ENCODE measurements around the gene CCND1.
A peak's percentile ranks its signal among the peaks of the same experiment; 100 is the strongest.

The CCND1 gene

DNA sequence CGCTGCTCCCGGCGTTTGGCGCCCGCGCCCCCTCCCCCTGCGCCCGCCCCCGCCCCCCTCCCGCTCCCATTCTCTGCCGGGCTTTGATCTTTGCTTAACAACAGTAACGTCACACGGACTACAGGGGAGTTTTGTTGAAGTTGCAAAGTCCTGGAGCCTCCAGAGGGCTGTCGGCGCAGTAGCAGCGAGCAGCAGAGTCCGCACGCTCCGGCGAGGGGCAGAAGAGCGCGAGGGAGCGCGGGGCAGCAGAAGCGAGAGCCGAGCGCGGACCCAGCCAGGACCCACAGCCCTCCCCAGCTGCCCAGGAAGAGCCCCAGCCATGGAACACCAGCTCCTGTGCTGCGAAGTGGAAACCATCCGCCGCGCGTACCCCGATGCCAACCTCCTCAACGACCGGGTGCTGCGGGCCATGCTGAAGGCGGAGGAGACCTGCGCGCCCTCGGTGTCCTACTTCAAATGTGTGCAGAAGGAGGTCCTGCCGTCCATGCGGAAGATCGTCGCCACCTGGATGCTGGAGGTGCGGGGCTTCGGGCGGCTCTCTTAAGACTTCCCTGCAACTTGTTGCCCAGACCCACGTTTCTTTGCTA lies at the start of gene CCND1:
Gene CCND1 (plus strand): TSS at position 162 of the 587 bp plus-strand sequence. CDS start 158 bp downstream, at position 320.
- DNase-seq (ENCODE audit: low spot score): peak; percentile 99

DNA sequence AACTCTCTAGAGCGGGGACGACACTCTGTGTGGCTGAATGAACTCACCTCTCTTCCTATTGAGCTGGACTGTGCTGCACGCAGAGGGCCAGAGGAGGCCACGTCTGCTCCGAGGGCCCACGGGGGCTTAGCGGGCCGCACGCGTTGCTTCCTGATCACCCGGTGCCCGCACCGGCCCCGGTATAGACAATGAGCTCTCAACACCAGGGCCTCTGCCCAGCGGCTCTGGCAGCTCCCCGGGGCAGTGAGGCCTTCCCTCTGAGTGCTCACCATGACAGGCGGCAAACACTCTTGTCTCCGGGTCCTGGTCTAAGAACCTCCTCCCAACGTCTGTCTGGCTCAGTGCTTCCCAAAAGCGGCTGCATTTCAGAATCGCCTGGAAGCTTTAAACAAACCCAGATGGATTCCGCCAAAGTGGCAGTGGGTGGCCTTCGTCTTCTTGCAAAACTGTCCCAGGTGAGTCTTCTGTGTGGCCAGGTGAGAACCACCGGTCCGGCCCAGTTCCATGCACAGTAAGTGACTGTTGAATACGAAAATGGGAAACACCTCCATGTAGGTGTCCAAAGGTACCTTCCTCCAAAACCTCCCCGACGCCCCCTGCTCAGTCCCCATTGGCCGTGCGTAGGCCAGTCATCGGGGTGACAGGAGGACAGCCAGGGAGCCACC lies 47.8 kb upstream of the CCND1 start:
- no peak for DNase-seq (ENCODE audit: low spot score)

- no peak for DNase-seq (ENCODE audit: low spot score)
Measured at GRCh38 chr11:69593851-69594250, 47.1 kb upstream of the CCND1 start.

- no peak for DNase-seq (ENCODE audit: low spot score)
Measured at GRCh38 chr11:69594481-69594880, 46.5 kb upstream of the CCND1 start.

DNA sequence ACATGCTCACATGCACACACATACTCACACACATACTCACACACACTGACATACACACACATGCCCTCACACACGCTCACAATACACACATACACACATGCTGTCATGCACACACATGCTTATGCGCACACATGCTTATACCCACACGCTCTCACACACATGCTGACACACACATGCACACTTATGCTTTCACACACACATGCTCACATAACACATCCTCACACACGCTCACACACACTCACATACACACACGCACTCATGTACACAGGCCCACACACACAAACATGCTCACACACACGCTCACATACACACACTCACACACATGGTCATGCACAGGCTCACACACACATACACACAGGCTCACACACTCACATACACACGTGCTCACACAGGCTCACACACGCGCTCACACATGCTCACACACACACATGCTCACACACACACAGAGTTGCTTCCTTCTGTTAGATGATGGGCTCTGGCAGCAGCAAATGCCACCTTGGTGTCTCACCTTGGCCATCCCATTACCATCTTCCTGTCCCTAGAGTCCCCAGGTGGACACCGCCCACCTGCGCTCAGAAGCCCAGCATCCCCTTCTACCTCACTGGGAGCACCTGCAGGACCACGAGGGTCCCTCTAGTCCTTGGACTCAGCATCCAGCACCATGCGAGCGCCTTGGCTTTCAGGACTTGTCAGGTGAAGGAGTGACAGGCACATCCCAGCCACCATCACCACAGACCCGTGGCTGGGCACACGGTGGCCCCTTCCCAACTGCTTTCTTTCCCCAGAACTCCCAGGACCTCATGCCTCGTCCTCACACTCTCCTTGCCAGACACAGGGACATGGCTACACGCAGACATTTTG lies 44.9 kb upstream of the CCND1 start:
- DNase-seq (ENCODE audit: low spot score): no peak

- DNase-seq (ENCODE audit: low spot score): no peak
Measured at GRCh38 chr11:69598147-69598546, 42.8 kb upstream of the CCND1 start.

- DNase-seq (ENCODE audit: low spot score): no peak
Measured at GRCh38 chr11:69599502-69599901, 41.5 kb upstream of the CCND1 start.

- no peak for DNase-seq (ENCODE audit: low spot score)
Measured at GRCh38 chr11:69600001-69600400, 41.0 kb upstream of the CCND1 start.

GRCh38 chr11:69601011-69601975 lies 39.7 kb upstream of the CCND1 start:
- DNase-seq (ENCODE audit: low spot score): peak; percentile 57

DNA sequence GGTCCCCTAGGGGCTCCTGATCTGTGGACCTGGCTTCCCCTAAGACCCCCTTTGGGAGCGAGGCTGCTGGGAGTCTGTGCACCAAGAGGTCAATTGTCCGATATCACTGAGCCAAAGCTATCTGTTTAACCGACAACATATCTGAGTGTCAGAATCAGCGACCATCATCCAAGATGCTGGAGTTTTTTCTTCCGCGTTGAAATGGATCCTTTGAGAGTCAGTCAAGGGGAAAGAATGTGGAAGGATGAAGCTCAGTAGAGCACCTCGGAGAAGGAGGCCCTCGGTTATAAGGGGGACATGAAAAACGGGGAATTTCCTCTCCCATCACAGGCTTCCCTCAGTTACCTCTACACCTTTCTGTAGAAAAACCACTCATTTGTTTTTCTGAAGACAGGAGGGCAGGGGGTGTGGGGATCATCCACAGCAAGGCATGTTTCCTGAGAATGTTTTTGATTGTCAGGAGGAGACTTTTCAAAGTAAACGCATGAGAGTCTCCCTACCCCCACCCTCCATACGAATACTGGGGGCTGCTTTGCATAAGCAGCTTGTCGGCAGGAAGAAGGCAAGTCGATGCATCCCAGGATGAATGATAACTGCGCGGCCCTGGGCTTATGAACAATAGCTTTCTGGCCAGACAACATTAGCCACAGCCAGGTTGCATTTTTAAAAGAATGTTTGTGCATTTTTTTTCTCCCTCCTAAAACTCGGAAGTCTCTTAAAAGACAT lies 37.7 kb upstream of the CCND1 start:
- DNase-seq (ENCODE audit: low spot score): no peak

DNA sequence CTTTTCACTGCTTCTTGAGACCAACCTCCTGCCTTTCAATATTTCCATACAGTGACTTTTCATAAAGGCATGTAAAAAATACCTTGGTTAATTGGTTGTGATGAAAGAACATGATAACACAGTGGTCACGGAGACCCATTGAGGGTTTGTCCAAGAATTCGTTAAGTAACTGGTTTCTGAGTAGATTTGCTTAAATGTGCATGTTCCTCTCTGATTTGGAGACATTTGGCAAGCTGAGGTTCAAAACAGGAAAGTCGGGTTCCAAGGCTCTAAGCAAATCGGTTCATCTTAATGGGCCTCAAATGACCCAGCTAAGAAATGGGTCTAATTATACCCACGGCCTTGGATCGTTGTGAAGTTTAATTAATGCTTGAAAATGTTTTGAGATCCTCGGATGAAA lies 36.9 kb upstream of the CCND1 start:
- no peak for DNase-seq (ENCODE audit: low spot score)

DNA sequence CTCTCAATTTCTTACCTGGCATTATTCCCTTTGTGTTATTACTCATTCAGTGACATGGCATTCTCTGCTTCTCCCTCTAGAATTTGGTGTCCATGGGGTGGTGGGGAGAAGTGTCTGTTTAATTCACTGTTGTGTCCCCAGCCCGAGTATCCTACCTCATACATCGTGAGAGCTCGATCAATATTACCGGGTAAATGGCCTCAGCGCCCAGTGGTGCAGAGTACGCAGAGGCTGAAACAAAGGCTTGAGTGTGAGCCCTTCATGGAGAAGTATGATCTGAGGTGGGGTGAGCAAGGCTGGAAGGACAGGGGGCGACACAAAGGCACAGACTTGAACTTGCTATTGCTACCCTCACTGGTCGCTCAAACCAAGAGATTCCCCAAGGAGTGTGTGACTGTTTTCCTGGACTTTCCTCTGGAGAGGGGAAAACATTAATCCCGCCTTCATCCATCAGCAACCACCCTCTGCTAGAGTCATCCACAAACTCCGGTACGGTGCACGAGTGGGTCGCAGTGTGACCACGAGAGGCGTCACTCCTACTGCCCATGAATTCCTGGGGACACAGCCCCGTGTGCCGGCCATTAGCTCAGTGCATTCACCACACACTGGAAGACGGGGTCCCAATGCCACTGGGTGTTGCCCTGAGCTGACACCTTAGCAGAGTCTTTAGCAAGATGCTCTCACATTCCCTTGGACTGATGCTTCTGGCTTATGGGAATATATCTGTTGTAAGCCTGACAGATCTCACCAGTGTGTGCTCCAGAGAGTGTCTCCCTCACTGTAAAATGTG lies 35.0 kb upstream of the CCND1 start:
- DNase-seq (ENCODE audit: low spot score): peak; percentile 65

DNA sequence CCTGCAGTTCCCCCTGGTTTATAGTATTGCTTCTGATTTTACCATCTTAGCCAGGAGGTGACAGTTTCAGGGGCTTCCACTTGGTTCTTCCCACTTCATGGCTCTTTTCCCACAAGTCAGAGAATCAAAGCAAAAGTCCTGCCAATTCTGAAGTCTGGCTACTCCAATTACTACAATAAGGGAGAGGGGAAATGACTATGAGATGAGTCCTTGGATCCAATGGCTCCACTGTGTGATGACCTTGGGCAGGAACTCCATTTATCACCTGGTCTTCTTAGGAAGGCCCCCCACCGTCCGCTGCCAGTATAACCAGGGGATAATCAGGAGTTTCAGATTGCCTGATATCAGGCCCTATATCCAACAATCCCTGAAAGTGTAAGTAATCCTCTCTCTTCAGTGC lies 31.6 kb upstream of the CCND1 start:
- DNase-seq (ENCODE audit: low spot score): no peak

- DNase-seq (ENCODE audit: low spot score): no peak
Measured at GRCh38 chr11:69611548-69612526, 29.1 kb upstream of the CCND1 start.

DNA sequence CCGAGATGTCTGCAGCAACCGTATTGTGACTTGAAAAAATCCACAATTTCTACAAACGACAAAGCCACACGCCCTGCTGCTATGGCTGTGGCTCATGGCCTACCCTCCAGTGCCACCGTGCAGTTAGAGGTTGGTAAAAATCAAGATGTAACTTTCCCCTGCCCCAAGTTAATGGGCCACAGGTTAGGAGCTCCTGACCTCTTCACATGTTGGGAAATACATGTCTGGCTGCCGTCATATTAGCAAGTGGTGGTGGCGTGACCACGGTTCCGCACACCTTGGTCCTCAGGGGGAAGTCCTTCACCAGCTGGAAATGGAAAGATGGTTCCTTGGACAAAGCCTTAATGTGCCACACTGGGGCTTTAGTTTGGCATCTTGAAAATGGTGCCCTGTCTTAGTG lies 27.4 kb upstream of the CCND1 start:
- DNase-seq (ENCODE audit: low spot score): no peak

GRCh38 chr11:69614085-69614484 lies 26.9 kb upstream of the CCND1 start:
- no peak for DNase-seq (ENCODE audit: low spot score)

DNA sequence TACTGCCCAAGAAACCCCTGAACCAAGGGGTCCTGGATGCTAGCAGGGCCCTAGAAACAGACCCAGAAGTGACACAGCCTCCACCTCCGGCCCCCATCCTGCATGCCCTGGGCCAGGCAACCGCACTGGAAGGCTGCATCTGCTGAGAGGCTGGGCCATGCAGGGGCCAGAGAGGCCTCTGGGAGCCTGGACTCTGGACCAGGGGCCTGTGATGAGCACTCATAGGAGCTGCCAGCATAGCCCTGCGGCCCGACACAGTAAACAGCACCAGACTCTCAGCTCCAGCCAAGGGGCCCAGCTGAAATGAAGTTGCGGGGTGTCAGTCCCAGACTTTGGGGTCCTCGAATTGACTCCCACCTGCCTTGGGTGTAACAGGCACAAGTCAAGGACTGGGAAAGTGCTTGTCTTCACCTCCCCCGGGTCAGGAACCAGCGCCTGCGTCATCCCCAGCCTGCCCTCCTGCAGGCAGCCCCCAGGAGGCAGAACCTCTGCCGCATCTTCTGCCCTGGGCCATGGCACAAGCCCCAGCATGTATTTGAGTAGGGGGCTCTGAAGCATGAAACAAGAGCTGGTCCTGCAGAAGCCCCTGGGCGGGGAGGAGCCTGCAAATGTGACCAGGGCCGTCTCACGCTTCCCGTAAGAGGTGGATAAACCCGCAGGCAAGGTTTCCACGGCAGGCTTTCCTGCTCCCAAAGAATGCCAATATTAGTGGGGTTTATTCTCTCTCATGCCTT lies 25.2 kb upstream of the CCND1 start:
- peak; percentile 75 for DNase-seq (ENCODE audit: low spot score)

DNA sequence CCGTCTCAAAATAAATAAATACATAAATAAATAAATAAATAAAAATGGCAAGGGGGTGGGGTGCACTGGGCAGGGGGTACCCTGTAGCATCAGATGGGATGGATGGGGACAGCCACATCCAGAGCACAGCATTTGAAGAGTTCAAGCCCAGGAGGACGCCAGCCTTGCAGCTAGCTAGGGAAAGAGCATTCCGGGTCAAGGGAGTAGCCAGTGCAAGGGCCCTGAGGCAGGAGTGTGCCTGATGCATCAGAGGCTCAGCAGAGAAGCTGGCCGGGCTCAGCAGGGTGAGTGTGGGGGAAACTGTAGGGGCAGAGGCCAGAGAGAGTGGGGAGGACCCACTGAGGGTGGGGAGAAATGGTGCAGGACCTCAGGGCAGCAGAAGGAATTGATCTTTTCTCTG lies 23.7 kb upstream of the CCND1 start:
- DNase-seq (ENCODE audit: low spot score): no peak

GRCh38 chr11:69617682-69618081 lies 23.3 kb upstream of the CCND1 start:
- DNase-seq (ENCODE audit: low spot score): no peak

All from HuH-7.5 (cell line).